ENCODE data around the gene STAU1. TPM values are rescaled to one million over a fixed set of nuclear protein-coding genes. Genes with fewer than 3 reads are reported as not detected.
"Not testable (repeated sequence)": the region's sequence is repeated elsewhere in the genome, so short reads cannot be mapped to it uniquely, and the experiment has no call there.

STAU1 gene
- polyA plus RNA-seq, 1 donor (not counting 4 experiments of a cell fraction or from before 2014, with no cell fraction given) = 55.3 TPM

GRCh38 chr20:49199729-49200293 lies 11.7 kb upstream of the STAU1 start:
- no peak overlapping the region for H3K27ac ChIP-seq (ENCODE audit: control insufficient read depth, insufficient read depth, low read length)
- dilution Hi-C loops (cut with MboI; ENCODE audit: extremely low pct_ligation_motif_present, low sequenced_read_pairs) = no loop called here
- H4K20me1 ChIP-seq (ENCODE audit: control insufficient read depth, extremely low read depth, insufficient read depth, low read length) = no peaks in the 10 kb centered on the region
- FAIRE-seq (no peak), DNase-seq (ENCODE audit: low read depth, low spot score) (no peak)
- H3K4me2 ChIP-seq (ENCODE audit: control insufficient read depth, extremely low read depth, insufficient read depth, low read depth, low read length) = no peak overlapping the region
- no peak overlapping the region for H3K4me3 ChIP-seq (ENCODE audit: control insufficient read depth in 2 of 3, extremely low read depth in 1 of 3, insufficient read depth in 2 of 3, low read depth in 1 of 3, low read length in 3 of 3)
- H3K36me3 ChIP-seq (ENCODE audit: control insufficient read depth in 2 of 2, extremely low read depth in 1 of 2, insufficient read depth in 2 of 2, low read length in 2 of 2) = no peaks in the 10 kb centered on the region
- no peak overlapping the region for H2AFZ ChIP-seq (ENCODE audit: control insufficient read depth, low read length)
- no peaks in the 10 kb centered on the region for H3K9me1 ChIP-seq (ENCODE audit: control insufficient read depth, extremely low read depth, insufficient read depth, low read length)
- no peaks in the 10 kb centered on the region for H3K27me3 ChIP-seq (ENCODE audit: control insufficient read depth, extremely low read depth, insufficient read depth, low read length)
- no peaks in the 10 kb centered on the region for H3K9me3 ChIP-seq (ENCODE audit: control insufficient read depth, low read depth, low read length)
- no peaks in the 10 kb centered on the region for H3K79me2 ChIP-seq (ENCODE audit: control insufficient read depth, insufficient read depth, low read length)
- TF ChIP-seq EZH2 (IDR thresholded peaks at IDR 0.05; ENCODE audit: low read length) = no peak
- TF ChIP-seq, protein P1, sequence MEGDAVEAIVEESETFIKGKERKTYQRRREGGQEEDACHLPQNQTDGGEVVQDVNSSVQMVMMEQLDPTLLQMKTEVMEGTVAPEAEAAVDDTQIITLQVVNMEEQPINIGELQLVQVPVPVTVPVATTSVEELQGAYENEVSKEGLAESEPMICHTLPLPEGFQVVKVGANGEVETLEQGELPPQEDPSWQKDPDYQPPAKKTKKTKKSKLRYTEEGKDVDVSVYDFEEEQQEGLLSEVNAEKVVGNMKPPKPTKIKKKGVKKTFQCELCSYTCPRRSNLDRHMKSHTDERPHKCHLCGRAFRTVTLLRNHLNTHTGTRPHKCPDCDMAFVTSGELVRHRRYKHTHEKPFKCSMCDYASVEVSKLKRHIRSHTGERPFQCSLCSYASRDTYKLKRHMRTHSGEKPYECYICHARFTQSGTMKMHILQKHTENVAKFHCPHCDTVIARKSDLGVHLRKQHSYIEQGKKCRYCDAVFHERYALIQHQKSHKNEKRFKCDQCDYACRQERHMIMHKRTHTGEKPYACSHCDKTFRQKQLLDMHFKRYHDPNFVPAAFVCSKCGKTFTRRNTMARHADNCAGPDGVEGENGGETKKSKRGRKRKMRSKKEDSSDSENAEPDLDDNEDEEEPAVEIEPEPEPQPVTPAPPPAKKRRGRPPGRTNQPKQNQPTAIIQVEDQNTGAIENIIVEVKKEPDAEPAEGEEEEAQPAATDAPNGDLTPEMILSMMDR (optimal IDR thresholded peaks at IDR 0.05 in 1 of 3, IDR thresholded peaks at IDR 0.05 in 1 of 3, conservative IDR thresholded peaks at IDR 0.05 in 1 of 3; ENCODE audit: extremely low read depth in 1 of 3, insufficient read depth in 2 of 3, low read length in 3 of 3) = no peak
- no peaks in the 10 kb centered on the region for H3K4me1 ChIP-seq (ENCODE audit: control insufficient read depth, extremely low read depth, insufficient read depth, low read length)
- H3K9ac ChIP-seq (ENCODE audit: control insufficient read depth, extremely low read depth, insufficient read depth, low read length) = no peak overlapping the region

- H3K36me3 ChIP-seq (ENCODE audit: control insufficient read depth in 2 of 2, extremely low read depth in 1 of 2, insufficient read depth in 2 of 2, low read length in 2 of 2); DNase-seq (ENCODE audit: low read depth, low spot score); H2AFZ ChIP-seq (ENCODE audit: control insufficient read depth, low read length); H3K79me2 ChIP-seq (ENCODE audit: control insufficient read depth, insufficient read depth, low read length); FAIRE-seq; dilution Hi-C loops (cut with MboI; ENCODE audit: extremely low pct_ligation_motif_present, low sequenced_read_pairs); H3K27ac ChIP-seq (ENCODE audit: control insufficient read depth, insufficient read depth, low read length); H3K9me1 ChIP-seq (ENCODE audit: control insufficient read depth, extremely low read depth, insufficient read depth, low read length); H3K4me3 ChIP-seq (ENCODE audit: control insufficient read depth in 2 of 3, extremely low read depth in 1 of 3, insufficient read depth in 2 of 3, low read depth in 1 of 3, low read length in 3 of 3); H3K9me3 ChIP-seq (ENCODE audit: control insufficient read depth, low read depth, low read length); H4K20me1 ChIP-seq (ENCODE audit: control insufficient read depth, extremely low read depth, insufficient read depth, low read length); H3K4me1 ChIP-seq (ENCODE audit: control insufficient read depth, extremely low read depth, insufficient read depth, low read length); H3K4me2 ChIP-seq (ENCODE audit: control insufficient read depth, extremely low read depth, insufficient read depth, low read depth, low read length); H3K27me3 ChIP-seq (ENCODE audit: control insufficient read depth, extremely low read depth, insufficient read depth, low read length); H3K9ac ChIP-seq (ENCODE audit: control insufficient read depth, extremely low read depth, insufficient read depth, low read length): not testable (repeated sequence)
Observed at GRCh38 chr20:49192944-49193518, 4.9 kb upstream of the STAU1 start.
